OCI-LY1 (cell line): ENCODE results near the gene SFT2D3.

Experiments
- H2AFZ ChIP-seq: fragments of 200-600 bp; sonication (generic), shearing (Covaris generic); 2 replicates; pipeline ENCODE4 v1.6.0; 2014; ENCODE audit warnings: antibody characterized with exemption, mild to moderate bottlenecking, low read length
- H3F3A ChIP-seq: fragments of 200-600 bp; sonication (generic), shearing (Covaris generic); 2 replicates; pipeline ENCODE4 v1.6.0; 2014; ENCODE audit warnings: mild to moderate bottlenecking, antibody characterized with exemption, low read length, moderate library complexity; ENCODE audit not compliant: insufficient read depth
- H3K27ac ChIP-seq: fragments of 200-600 bp; sonication (generic); 2 replicates; pipeline ENCODE4 v1.5.1; 2014; ENCODE audit warnings: low read length, mixed run types, mild to moderate bottlenecking, low read depth; ENCODE audit not compliant: poor library complexity, severe bottlenecking
- H3K27me3 ChIP-seq: fragments of 200-600 bp; sonication (generic); 2 replicates; pipeline ENCODE4 v1.6.0; 2014; ENCODE audit warnings: antibody characterized with exemption, mild to moderate bottlenecking, low read length, moderate library complexity; ENCODE audit not compliant: insufficient read depth
- H3K36me3 ChIP-seq: fragments of 200-600 bp; sonication (generic); 2 replicates; pipeline ENCODE4 v1.6.1; 2014; ENCODE audit warnings: mild to moderate bottlenecking, antibody characterized with exemption, low read length, moderate library complexity, mixed read lengths; ENCODE audit not compliant: insufficient read depth
- H3K4me1 ChIP-seq: fragments of 200-600 bp; sonication (generic); 2 replicates; pipeline ENCODE4 v1.5.1; 2014; ENCODE audit warnings: mild to moderate bottlenecking, low read length, moderate library complexity; ENCODE audit not compliant: insufficient read depth, severe bottlenecking
- H3K4me2 ChIP-seq: fragments of 200-600 bp; sonication (generic), shearing (Covaris generic); 2 replicates; pipeline ENCODE4 v1.6.1; 2014; ENCODE audit warnings: low read length
- H3K4me3 ChIP-seq: fragments of 200-600 bp; sonication (generic); 2 replicates; pipeline ENCODE4 v1.5.1; 2014; ENCODE audit warnings: low read length, low read depth, mild to moderate bottlenecking, mixed read lengths; ENCODE audit not compliant: poor library complexity, severe bottlenecking
- H3K79me2 ChIP-seq: fragments of 200-600 bp; shearing (Covaris generic); 2 replicates; pipeline ENCODE4 v1.6.1; 2016; ENCODE audit warnings: mixed run types, low read length, mixed read lengths; ENCODE audit not compliant: insufficient read depth
- H3K9ac ChIP-seq: fragments of 200-600 bp; sonication (generic), shearing (Covaris generic); 2 replicates; pipeline ENCODE4 v1.6.1; 2014; ENCODE audit warnings: mild to moderate bottlenecking, low read length, mixed read lengths
- H3K9me2 ChIP-seq: fragments of 200-600 bp; sonication (generic), shearing (Covaris generic); 2 replicates; pipeline ENCODE4 v1.6.1; 2014; ENCODE audit warnings: low read depth, mild to moderate bottlenecking, low read length, mixed read lengths
- H3K9me3 ChIP-seq: fragments of 200-600 bp; shearing (Covaris generic); 2 replicates; pipeline ENCODE4 v1.6.1; 2014; ENCODE audit warnings: low read length, mixed read lengths
- H4K20me1 ChIP-seq: fragments of 200-600 bp; sonication (generic), shearing (Covaris generic); 2 replicates; pipeline ENCODE4 v1.6.0; 2016; ENCODE audit warnings: mild to moderate bottlenecking, low read length; ENCODE audit not compliant: insufficient read depth
- CTCF ChIP-seq: fragments of 200-600 bp; sonication (generic), shearing (Covaris generic); IDR thresholded peaks from 2 replicates; pipeline ENCODE4 v1.5.1; 2017; ENCODE audit warnings: mild to moderate bottlenecking, antibody characterized with exemption, low read length, moderate library complexity, mixed read lengths
- EZH2 ChIP-seq: fragments of 200-600 bp; sonication (generic), shearing (Covaris generic); IDR thresholded peaks from 2 replicates; pipeline ENCODE4 v1.8.0; 2017; ENCODE audit warnings: borderline replicate concordance, mixed run types, mild to moderate bottlenecking, antibody characterized with exemption, low read length, moderate library complexity, mixed read lengths

The SFT2D3 gene

DNA sequence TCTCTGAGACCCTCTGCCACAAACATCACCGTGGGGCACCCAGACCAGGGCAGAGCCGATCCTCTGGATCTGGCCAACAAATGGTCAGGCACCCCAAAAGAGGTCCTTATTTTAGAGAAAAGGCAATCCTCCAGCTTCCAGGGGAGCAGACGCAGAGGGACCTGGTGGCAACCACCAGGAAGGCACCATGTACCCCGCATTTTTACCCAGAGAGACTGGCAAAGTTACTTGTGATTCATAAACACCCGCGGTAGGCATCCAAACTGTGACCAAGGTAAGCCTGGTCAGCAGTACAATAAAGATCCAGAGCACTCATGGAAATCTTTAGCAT is 36.4 kb upstream of the SFT2D3 start:
- H4K20me1 ChIP-seq, result no peaks in the 10 kb centered on the region
- H3K4me2 ChIP-seq, result no peak overlapping the region
- H3K4me3 ChIP-seq, result no peak overlapping the region

GRCh38 chr2:127665267-127665893 is 35.9 kb upstream of the SFT2D3 start:
- TF ChIP-seq EZH2, result no peak
- TF ChIP-seq CTCF, result no peak
- H3K9me3 ChIP-seq, result no peaks in the 10 kb centered on the region
- no peak overlapping the region for H3K4me2 ChIP-seq
- H3F3A ChIP-seq, result no peaks in the 10 kb centered on the region
- peaks cover 5% of the 10 kb centered on the region; the same call in 1 of the 2 replicates for H3K27me3 ChIP-seq
- no peaks in the 10 kb centered on the region for H4K20me1 ChIP-seq
- no peak overlapping the region for H3K4me3 ChIP-seq
- H3K36me3 ChIP-seq, result no peaks in the 10 kb centered on the region
- no peak overlapping the region for H3K9ac ChIP-seq
- no peaks in the 10 kb centered on the region for H3K4me1 ChIP-seq
- no peaks in the 10 kb centered on the region for H3K9me2 ChIP-seq
- no peaks in the 10 kb centered on the region for H3K79me2 ChIP-seq
- no peak overlapping the region for H3K27ac ChIP-seq
- no peak overlapping the region for H2AFZ ChIP-seq

More for the DNA sequence above, 36.4 kb upstream of the SFT2D3 start:
- Histone ChIP-seq H3K36me3 (no peaks in the 10 kb centered on the region), H3K9me3 (no peaks in the 10 kb centered on the region), H3K27ac (no peak overlapping the region), H3F3A (no peaks in the 10 kb centered on the region), H3K79me2 (no peaks in the 10 kb centered on the region), H3K9ac (no peak overlapping the region), H3K27me3 (peaks cover 2% of the 10 kb centered on the region; the same call in 1 of the 2 replicates), H3K9me2 (no peaks in the 10 kb centered on the region), H3K4me1 (no peaks in the 10 kb centered on the region), H2AFZ (no peak overlapping the region)
- TF ChIP-seq CTCF (no peak), EZH2 (no peak)

DNA sequence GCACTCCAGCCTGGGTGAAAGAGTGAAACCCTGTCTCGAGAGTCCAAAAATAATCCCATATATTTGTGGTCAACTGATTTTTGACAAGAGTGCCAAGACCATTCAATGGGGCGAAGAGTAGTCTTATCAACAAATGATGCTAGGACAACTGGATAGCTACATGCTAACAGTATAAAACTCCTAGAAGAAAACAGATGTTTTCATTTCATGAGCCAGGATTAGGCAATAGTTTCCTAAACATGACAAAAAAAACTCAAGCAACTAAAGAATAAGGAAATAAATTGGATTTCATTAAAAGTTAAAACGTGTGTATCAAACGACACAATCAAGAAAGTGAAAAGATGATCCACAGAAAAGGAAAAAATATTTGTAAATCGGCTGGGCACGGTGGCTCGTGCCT is 32.2 kb upstream of the SFT2D3 start:
- Histone ChIP-seq H3K9me3 (no peaks in the 10 kb centered on the region), H3K4me2 (no peak overlapping the region), H3K9ac (no peak overlapping the region), H3K27me3 (peaks cover 9% of the 10 kb centered on the region; the same call in 1 of the 2 replicates), H3K4me3 (no peak overlapping the region), H2AFZ (no peak overlapping the region), H3K36me3 (no peaks in the 10 kb centered on the region), H3K79me2 (no peaks in the 10 kb centered on the region), H3K4me1 (no peaks in the 10 kb centered on the region), H3K27ac (no peak overlapping the region), H3F3A (no peaks in the 10 kb centered on the region), H4K20me1 (no peaks in the 10 kb centered on the region), H3K9me2 (no peaks in the 10 kb centered on the region)
- TF ChIP-seq CTCF (no peak), EZH2 (no peak)
